ENCODE data around the gene ITGB5. TPM values are rescaled to one million over a fixed set of nuclear protein-coding genes. Genes with fewer than 3 reads are reported as not detected.

Gene ITGB5
- total RNA-seq, 1 experiment from 2014 or later, result 339 TPM

DNA sequence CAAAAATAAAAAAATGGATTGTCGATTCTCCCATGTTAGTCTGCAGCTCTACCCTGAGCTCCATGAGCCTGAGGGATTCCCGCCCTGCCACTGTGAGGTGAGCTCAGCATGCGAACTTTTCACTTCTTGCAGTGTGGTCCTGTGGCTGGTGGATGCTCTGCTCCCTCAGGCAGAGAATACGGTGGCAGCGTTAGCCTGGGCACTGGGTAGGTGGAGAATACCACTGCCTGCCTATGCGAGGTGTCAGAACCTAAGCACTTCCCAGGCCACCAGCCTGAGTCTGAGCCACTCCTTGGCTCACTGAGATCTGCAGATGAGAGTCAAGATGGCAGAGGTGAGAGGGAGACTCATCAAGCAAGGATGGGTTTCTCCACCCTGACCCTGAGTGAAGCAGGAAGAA lies 70.1 kb downstream of the ITGB5 start (continued):
- TF ChIP-seq, protein P1, sequence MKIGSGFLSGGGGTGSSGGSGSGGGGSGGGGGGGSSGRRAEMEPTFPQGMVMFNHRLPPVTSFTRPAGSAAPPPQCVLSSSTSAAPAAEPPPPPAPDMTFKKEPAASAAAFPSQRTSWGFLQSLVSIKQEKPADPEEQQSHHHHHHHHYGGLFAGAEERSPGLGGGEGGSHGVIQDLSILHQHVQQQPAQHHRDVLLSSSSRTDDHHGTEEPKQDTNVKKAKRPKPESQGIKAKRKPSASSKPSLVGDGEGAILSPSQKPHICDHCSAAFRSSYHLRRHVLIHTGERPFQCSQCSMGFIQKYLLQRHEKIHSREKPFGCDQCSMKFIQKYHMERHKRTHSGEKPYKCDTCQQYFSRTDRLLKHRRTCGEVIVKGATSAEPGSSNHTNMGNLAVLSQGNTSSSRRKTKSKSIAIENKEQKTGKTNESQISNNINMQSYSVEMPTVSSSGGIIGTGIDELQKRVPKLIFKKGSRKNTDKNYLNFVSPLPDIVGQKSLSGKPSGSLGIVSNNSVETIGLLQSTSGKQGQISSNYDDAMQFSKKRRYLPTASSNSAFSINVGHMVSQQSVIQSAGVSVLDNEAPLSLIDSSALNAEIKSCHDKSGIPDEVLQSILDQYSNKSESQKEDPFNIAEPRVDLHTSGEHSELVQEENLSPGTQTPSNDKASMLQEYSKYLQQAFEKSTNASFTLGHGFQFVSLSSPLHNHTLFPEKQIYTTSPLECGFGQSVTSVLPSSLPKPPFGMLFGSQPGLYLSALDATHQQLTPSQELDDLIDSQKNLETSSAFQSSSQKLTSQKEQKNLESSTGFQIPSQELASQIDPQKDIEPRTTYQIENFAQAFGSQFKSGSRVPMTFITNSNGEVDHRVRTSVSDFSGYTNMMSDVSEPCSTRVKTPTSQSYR (CRISPR knock-in tag; IDR thresholded peaks at IDR 0.05), result no peak
- TF ChIP-seq ZNF512 (CRISPR knock-in tag; IDR thresholded peaks at IDR 0.05; ENCODE audit: borderline replicate concordance), result no peak

GRCh38 chr3:124816206-124816605 lies 71.0 kb downstream of the ITGB5 start:
- Mint-ChIP-seq H3K9me3 (no peaks in the 10 kb centered on the region), H3K27me3 (ENCODE audit: low read depth) (no peaks in the 10 kb centered on the region), H3K4me1 (0 out of 2 replicates have a peak, but pooled peaks cover 3% of the 10 kb centered on the region), H3K4me3 (no peak overlapping the region), H3K27ac (0 out of 2 replicates have a peak overlapping the region, but pooled peaks have one; percentile 55), H3K36me3 (peaks cover 72% of the 10 kb centered on the region)
- DNase-seq (ENCODE audit: low spot score), result no peak
- no peak for ATAC-seq
- TF ChIP-seq, protein P2, sequence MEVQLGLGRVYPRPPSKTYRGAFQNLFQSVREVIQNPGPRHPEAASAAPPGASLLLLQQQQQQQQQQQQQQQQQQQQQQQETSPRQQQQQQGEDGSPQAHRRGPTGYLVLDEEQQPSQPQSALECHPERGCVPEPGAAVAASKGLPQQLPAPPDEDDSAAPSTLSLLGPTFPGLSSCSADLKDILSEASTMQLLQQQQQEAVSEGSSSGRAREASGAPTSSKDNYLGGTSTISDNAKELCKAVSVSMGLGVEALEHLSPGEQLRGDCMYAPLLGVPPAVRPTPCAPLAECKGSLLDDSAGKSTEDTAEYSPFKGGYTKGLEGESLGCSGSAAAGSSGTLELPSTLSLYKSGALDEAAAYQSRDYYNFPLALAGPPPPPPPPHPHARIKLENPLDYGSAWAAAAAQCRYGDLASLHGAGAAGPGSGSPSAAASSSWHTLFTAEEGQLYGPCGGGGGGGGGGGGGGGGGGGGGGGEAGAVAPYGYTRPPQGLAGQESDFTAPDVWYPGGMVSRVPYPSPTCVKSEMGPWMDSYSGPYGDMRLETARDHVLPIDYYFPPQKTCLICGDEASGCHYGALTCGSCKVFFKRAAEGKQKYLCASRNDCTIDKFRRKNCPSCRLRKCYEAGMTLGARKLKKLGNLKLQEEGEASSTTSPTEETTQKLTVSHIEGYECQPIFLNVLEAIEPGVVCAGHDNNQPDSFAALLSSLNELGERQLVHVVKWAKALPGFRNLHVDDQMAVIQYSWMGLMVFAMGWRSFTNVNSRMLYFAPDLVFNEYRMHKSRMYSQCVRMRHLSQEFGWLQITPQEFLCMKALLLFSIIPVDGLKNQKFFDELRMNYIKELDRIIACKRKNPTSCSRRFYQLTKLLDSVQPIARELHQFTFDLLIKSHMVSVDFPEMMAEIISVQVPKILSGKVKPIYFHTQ (CRISPR knock-in tag; IDR thresholded peaks at IDR 0.05), result no peak
- TF ChIP-seq TCF7 (CRISPR knock-in tag; IDR thresholded peaks at IDR 0.05; ENCODE audit: low read depth) (no peak), EMX1 (CRISPR knock-in tag; IDR thresholded peaks at IDR 0.05) (no peak), JUN (CRISPR knock-in tag; IDR thresholded peaks at IDR 0.05) (no peak), ETV6 (CRISPR knock-in tag; IDR thresholded peaks at IDR 0.05) (no peak), TP53 (CRISPR knock-in tag; IDR thresholded peaks at IDR 0.05) (no peak), MYBL2 (CRISPR knock-in tag; IDR thresholded peaks at IDR 0.05) (no peak)
- ChIA-PET POLR2A (no interaction called here), CTCF (no interaction called here)

GRCh38 chr3:124815781-124816180 lies 71.4 kb downstream of the ITGB5 start:
- ChIA-PET CTCF (interaction anchor here (0.5 to 1.0 kb wide), 2 partner anchors 12 to 609 kb away, joined by 3 read pairs; no protein-coding TSS in a partner anchor), POLR2A (no interaction called here)
- H3K36me3 Mint-ChIP-seq, result peaks cover 69% of the 10 kb centered on the region
- DNase-seq (ENCODE audit: low spot score), result no peak
- H3K4me3 Mint-ChIP-seq, result no peak overlapping the region
- 0 out of 2 replicates have a peak, but pooled peaks cover 3% of the 10 kb centered on the region for H3K4me1 Mint-ChIP-seq
- H3K9me3 Mint-ChIP-seq, result no peaks in the 10 kb centered on the region
- TF ChIP-seq ZNF317 (CRISPR knock-in tag; IDR thresholded peaks at IDR 0.05; ENCODE audit: borderline replicate concordance, low read depth) (no peak), CBFB (CRISPR knock-in tag; IDR thresholded peaks at IDR 0.05; ENCODE audit: low read depth) (no peak), TCF7 (CRISPR knock-in tag; IDR thresholded peaks at IDR 0.05; ENCODE audit: low read depth) (no peak), PRRX2 (CRISPR knock-in tag; IDR thresholded peaks at IDR 0.05) (no peak), TEAD1 (CRISPR knock-in tag; IDR thresholded peaks at IDR 0.05) (no peak), MXD4 (CRISPR knock-in tag; IDR thresholded peaks at IDR 0.05; ENCODE audit: borderline replicate concordance) (no peak), NFYB (CRISPR knock-in tag; conservative IDR thresholded peaks at IDR 0.05; ENCODE audit: low read depth) (no peak)
- TF ChIP-seq, protein P3, sequence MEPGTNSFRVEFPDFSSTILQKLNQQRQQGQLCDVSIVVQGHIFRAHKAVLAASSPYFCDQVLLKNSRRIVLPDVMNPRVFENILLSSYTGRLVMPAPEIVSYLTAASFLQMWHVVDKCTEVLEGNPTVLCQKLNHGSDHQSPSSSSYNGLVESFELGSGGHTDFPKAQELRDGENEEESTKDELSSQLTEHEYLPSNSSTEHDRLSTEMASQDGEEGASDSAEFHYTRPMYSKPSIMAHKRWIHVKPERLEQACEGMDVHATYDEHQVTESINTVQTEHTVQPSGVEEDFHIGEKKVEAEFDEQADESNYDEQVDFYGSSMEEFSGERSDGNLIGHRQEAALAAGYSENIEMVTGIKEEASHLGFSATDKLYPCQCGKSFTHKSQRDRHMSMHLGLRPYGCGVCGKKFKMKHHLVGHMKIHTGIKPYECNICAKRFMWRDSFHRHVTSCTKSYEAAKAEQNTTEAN (CRISPR knock-in tag; IDR thresholded peaks at IDR 0.05), result no peak
- TF ChIP-seq, protein P1 (CRISPR knock-in tag; IDR thresholded peaks at IDR 0.05), result no peak
- H3K27ac Mint-ChIP-seq, result peak overlapping the region; percentile 18; the same call in 1 of the 2 replicates
- no peaks in the 10 kb centered on the region for H3K27me3 Mint-ChIP-seq (ENCODE audit: low read depth)
- ATAC-seq, result no peak

Measured in WTC11 (cell line).